ENCODE measurements around the gene DCAF12L2.
"Not testable (repeated sequence)": the region's sequence is repeated elsewhere in the genome, so short reads cannot be mapped to it uniquely, and the experiment has no call there.

DCAF12L2 gene

DNA sequence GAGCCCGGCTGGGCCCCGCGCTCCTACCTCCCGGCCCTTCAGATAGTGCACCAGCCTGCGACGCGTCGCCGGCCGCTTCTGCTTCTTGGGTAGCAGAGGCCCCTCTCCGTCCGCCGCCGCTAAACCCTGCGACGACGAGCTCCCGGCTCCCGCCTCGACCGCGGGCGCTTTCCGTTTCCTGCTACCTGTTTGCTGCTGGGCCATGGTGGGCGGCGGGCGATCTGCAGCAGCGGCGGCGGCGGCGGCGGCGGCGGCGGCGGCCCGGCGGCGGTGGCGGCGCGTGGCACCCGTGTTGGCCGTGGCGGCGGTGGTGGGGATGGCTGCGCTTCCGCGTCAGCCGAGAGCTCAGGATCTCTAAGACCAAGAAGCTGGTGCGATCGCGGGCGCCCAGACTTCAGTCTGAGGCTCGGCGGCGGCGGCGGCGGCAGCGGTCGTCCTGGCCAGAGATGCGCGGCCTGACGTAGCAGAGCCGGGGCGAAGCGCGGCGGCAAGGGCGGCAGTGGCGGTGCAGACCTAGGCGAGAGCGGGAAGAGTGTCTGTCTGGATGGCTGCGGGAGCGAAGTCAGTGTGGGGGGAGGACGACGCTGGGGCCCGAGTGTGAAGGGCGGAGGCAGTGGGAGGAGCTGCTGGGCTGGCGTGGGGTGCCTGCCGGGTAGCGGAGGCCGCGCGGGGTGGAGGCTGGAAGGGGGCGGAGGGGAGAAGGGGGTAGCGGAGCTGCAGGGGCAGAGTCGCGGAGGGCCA lies at the start of gene DCAF12L2:
TSS of gene DCAF12L2 (minus strand) at position 569 of the 741 bp plus-strand sequence. CDS start at position 204, 365 bp downstream.
- no peak for DNase-seq (ENCODE audit: low spot score)

GRCh38 chrX:126190888-126191287 lies 24.8 kb upstream of the DCAF12L2 start:
- DNase-seq (ENCODE audit: low spot score) = not testable (repeated sequence)

- no peak for DNase-seq (ENCODE audit: low spot score)
Measured at GRCh38 chrX:126177133-126177840, 11.2 kb upstream of the DCAF12L2 start.

DNA sequence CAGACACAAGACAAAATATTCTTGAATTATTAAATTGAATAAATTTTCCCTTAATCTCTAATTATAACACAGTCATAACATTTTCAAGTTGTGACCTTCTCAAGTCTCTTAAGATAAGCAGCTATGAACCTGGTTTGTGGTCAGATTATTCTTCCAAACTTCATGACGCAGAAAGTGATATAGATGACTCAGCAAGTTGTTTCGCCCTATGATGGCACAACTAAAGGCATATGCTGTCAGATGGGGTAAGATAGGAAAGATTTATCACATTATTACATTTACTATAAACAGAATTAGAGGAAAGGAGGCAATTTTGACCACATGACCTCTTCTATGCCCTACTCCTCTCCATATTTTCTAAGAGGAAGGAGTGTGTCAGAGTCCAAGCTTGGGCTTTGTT lies 4.6 kb upstream of the DCAF12L2 start:
- DNase-seq (ENCODE audit: low spot score) = no peak

GRCh38 chrX:126167560-126167959 lies 1.5 kb upstream of the DCAF12L2 start:
- DNase-seq (ENCODE audit: low spot score) = no peak

DNA sequence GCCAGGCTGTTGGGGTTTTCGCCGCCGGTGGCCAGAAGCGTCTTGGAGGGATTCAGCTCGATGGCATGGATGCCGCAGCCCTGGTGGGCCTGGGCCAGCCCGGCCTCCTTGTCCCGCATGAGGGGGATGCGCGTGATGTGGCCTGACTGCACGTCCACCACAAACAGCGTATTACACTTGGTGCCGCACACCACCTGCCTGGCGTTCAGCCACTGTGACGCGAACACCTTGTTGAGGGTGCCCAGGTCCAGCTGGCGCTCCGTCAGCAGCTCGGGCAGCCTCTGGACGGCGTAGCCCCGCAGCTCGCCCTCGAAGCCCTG lies 728 bp downstream of the DCAF12L2 start:
- DNase-seq (ENCODE audit: low spot score) = no peak

DNA sequence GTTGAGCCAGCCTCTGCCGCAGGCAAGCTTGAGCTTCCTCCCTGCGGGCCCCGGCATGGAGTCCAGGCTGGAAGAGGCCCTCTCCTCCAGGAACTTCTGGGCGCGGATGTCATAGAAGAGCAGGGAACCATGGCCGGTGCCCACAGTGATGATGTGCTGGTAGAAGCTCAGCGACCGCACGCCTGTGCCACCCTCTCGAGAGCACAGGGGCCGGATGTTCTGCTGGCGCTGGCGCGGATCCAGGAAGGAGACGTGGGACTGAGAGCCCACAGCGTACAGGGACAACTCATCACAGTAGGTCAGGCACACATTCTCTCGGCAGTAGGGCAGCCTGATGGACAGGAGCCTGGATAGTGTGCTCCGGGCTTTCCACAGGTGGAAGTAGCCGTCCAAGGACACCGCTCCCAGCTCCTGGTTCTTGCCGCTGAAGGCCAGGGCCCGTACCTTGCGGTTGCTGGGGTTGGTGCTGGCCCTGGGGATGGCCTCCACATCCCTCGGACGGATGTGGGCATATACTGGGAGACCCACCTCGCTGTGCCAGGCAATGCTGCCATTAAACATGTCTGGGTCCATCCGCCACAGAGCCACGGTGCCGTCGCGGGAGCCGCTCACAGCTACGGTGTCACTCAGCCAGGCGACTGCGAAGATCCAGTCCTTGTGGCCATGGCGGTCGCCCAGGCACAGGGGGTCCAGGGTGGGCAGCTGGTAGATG lies 1.2 kb downstream of the DCAF12L2 start:
- DNase-seq (ENCODE audit: low spot score) = no peak

- no peak for DNase-seq (ENCODE audit: low spot score)
Measured at GRCh38 chrX:126164226-126164625, 1.9 kb downstream of the DCAF12L2 start.

- no peak for DNase-seq (ENCODE audit: low spot score)
Measured at GRCh38 chrX:126141014-126141413, 25.1 kb downstream of the DCAF12L2 start.

DNA sequence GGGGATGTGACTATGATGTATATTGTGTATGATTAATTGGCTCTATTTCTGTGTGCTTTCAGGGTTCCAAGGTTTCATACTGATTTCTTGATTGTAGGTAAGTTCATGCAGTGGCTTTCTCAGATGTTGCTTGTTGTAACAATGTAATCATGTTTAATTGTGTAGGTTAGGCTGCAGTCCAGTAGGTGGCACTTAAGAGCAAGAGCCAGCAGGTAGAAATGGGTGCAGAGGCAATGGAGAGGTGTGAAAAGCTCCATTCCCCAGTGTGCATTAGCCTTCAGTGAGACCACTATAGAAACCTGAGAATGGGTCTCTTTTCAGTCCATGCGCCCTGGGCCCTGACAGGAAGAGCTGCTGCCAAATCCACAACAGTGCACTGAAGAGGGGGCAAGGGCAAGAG lies 28.2 kb downstream of the DCAF12L2 start:
- no peak for DNase-seq (ENCODE audit: low spot score)

DNA sequence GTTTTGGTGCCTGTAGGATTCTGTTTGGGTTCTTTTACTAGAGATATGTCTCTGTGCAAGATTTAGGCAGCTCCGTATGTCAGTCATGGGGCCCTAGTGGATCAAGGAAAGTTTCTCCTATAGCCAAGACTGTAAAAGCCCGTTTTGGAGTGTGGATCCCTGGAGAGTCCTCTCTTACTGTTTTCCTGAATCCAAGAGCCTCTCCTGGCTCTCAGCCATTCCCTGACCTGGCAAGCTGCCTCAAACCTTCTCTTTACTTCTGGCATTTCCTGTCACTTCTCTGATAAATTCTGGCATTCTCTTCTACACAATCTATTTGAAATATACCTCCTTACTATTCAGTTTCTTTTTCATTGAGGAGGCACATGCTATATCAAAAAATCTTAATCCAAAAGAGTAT lies 41.4 kb downstream of the DCAF12L2 start:
- no peak for DNase-seq (ENCODE audit: low spot score)

All from AG08396 (cell line).